ENCODE measurements around the gene VPS52.

Gene VPS52

GRCh38 chr6:33209856-33210255 lies 61.8 kb downstream of the VPS52 start:
- DNase-seq (ENCODE audit: low spot score), result no peak

- peak; percentile 60 for DNase-seq (ENCODE audit: low spot score)
Measured at GRCh38 chr6:33208091-33208967, 63.3 kb downstream of the VPS52 start, which contains the start of gene RING1. RING1 (plus strand) TSS chr6:33208500; CDS start chr6:33208823, 323 bp downstream.

GRCh38 chr6:33207552-33208090 lies 64.1 kb downstream of the VPS52 start:
- no peak for DNase-seq (ENCODE audit: low spot score)

GRCh38 chr6:33206864-33207551 lies 64.7 kb downstream of the VPS52 start:
- peak; percentile 81 for DNase-seq (ENCODE audit: low spot score)

- no peak for DNase-seq (ENCODE audit: low spot score)
Measured at GRCh38 chr6:33206027-33206863, 65.4 kb downstream of the VPS52 start.

GRCh38 chr6:33205191-33206026 lies 66.3 kb downstream of the VPS52 start:
- DNase-seq (ENCODE audit: low spot score), result peak; percentile 57

- peak; percentile 84 for DNase-seq (ENCODE audit: low spot score)
Measured at GRCh38 chr6:33204415-33205190, 67.1 kb downstream of the VPS52 start, which contains the start of gene HSD17B8. HSD17B8 (plus strand) TSS chr6:33204655; CDS start chr6:33204669, 14 bp downstream.

GRCh38 chr6:33204165-33204414 lies 67.6 kb downstream of the VPS52 start:
- DNase-seq (ENCODE audit: low spot score), result no peak

- DNase-seq (ENCODE audit: low spot score), result no peak
Measured at GRCh38 chr6:33203443-33204164, 68.1 kb downstream of the VPS52 start.

- DNase-seq (ENCODE audit: low spot score), result no peak
Measured at GRCh38 chr6:33202799-33203198, 68.9 kb downstream of the VPS52 start.

- no peak for DNase-seq (ENCODE audit: low spot score)
Measured at GRCh38 chr6:33201935-33202334, 69.7 kb downstream of the VPS52 start.

GRCh38 chr6:33201147-33201545 lies 70.5 kb downstream of the VPS52 start:
- DNase-seq (ENCODE audit: low spot score), result no peak
